Activated T-cell treated with anti-CD3 and anti-CD28 coated beads, Interleukin-2, amount 50 U/mL, for 4 hours (primary cell): ENCODE data around the gene RETN. TPM values are rescaled to one million over a fixed set of nuclear protein-coding genes. Genes with fewer than 3 reads are reported as not detected.
A peak's percentile ranks its signal among the peaks of the same experiment; 100 is the strongest.

ENCODE experiments used
- ATAC-seq, 2 donors: fragments of 200-7000 bp; cut with Tn5 transposase; one replicate each; pipeline ENCODE4 v1.10.0; 2021
- DNase-seq: peaks from one replicate; pipeline ENCODE4 v3.0.0-alpha.2; 2020
- H3K27me3 Mint-ChIP-seq: one replicate; pipeline ENCODE4 v1.8.0; 2021; ENCODE audit warnings: low read depth, mixed read lengths
- H3K36me3 Mint-ChIP-seq: one replicate; pipeline ENCODE4 v1.8.0; 2022; ENCODE audit warnings: mixed read lengths; ENCODE audit not compliant: insufficient read depth
- H3K4me1 Mint-ChIP-seq: one replicate; pipeline ENCODE4 v1.8.0; 2021; ENCODE audit warnings: low read depth, mixed read lengths
- H3K4me3 Mint-ChIP-seq: one replicate; pipeline ENCODE4 v1.8.0; 2021; ENCODE audit warnings: mild to moderate bottlenecking, moderate library complexity, mixed read lengths
- H3K9me3 Mint-ChIP-seq: one replicate; pipeline ENCODE4 v1.8.0; 2021; ENCODE audit warnings: mixed read lengths
- total RNA-seq, 3 donors: library from RNA; stranded (reverse); gene quantifications; one replicate each; pipeline ENCODE4 v1.2.1, GENCODE V29; 2021

Gene RETN
- total RNA-seq, 3 donors from 2014 or later: not detected

DNA sequence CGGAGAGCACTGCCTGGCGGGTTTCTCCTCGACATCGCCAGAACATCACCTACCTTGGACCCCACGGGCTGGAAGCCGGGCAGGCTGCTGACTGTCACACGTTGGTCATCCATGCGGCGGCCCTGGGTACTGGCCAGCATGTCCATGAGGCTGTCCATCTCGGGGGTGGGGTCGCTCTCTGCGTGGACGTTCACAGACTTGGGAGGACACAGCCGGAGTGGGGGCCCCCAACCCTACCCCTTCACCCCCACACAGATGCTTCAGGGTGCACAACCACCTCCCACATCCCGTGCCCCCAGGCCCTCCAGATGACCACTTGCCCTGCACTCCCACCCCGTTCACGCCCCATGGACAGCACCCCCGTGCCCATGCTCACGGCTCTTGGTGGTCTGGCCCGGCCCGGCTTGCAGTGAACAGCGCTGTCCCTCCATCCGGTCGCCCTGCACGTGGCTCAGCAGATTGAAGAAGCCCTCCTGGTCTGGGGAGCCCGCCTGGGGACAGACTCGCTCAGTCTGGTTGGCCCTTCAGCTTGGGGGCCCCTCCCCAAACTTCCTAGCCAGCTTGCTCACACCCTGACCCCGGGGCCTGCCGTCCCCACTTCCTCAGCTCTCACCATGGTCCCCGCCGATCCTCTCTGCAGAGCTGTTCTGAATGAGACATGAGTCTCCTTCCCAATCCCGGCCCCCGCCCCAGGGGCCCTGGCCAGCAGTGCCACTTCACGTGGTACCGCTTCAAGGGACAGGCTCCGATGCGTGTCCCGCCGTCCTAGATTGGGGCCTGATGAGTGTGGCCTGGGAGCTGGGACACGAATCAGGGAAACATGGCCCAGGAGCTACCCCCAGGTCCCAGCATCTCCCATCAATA is 36.3 kb upstream of the RETN start:
- Mint-ChIP-seq H3K36me3 (peaks cover 8% of the 10 kb centered on the region), H3K4me1 (peaks cover 42% of the 10 kb centered on the region), H3K9me3 (no peaks in the 10 kb centered on the region), H3K4me3 (no peak overlapping the region), H3K27me3 (no peaks in the 10 kb centered on the region)
- ATAC-seq (no peak), DNase-seq (no peak)

DNA sequence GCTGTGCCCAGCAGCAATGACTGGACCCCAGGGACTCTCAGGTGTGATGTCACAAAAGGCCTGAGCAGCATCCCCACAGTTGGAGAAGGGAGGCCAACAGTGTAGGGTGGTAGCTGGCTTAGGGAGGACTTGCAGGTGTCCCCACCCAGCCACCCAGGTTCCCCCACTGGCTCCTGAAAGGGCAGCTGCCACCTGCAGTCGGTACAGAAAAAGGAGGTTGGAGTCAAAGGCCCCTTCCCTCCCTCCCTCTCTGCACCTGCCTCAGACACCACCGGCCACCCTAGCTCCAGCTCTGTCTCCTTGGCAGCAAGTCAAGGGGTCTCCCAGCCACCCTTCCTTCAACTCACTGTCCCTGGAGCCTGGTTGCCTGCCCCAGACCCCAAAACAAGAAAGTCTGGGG is 35.2 kb upstream of the RETN start, which contains the start of gene PCP2:
Gene PCP2, minus strand, starts transcription at position 22 of the 400 bp plus-strand sequence. CDS start 262 bp downstream, outside the sequence.
- Mint-ChIP-seq H3K4me3 (no peak within 1 kb of the TSS), H3K27me3 (no peaks in the 10 kb centered on the region), H3K9me3 (no peaks in the 10 kb centered on the region), H3K4me1 (peaks cover 37% of the 10 kb centered on the region), H3K36me3 (peaks cover 8% of the 10 kb centered on the region)
- no peak for ATAC-seq
- DNase-seq: no peak

DNA sequence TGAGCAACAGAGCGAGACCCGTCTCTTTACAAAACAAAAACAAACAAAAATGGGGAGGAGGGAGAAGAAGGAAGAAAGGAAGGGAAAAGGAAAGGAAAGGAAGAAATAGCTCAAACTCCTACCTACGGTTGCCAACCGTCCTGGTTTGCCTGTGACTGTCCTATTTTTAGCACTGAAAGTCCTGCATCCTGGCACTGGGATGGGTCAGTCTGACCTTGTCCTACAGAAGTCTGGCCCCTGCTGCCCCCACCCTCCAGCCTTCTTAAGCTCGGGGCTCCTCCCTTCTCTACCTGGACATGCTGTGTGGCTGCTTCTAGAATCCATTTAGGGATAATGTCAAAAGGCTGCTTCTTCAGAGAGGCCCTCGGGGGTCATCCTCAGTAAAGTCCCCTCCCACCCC is 33.2 kb upstream of the RETN start:
- peak overlapping the region; percentile 84 for H3K4me3 Mint-ChIP-seq
- H3K9me3 Mint-ChIP-seq: no peaks in the 10 kb centered on the region
- peaks cover 7% of the 10 kb centered on the region for H3K36me3 Mint-ChIP-seq
- H3K4me1 Mint-ChIP-seq: peaks cover 36% of the 10 kb centered on the region
- DNase-seq (no peak), ATAC-seq (no peak)
- no peaks in the 10 kb centered on the region for H3K27me3 Mint-ChIP-seq

DNA sequence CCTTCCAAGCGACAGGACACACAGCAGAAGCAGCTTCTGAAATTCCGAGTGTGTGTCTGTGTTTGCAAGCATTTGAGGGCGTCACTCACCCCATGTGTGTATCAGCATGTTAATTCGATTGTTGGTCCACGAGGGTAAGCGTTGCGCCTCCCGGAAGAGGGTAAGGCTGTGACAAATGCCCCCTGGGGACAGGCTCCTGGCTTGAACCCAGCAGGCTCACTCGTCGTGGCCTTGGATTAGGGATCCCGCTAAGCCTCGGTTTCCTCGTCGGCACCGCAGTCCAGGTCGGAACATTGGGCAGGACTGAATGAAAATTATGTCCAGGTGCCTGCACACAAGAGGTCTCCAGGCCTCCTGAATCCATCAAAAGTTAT is 32.5 kb upstream of the RETN start:
- no peak for ATAC-seq
- H3K4me1 Mint-ChIP-seq: peaks cover 32% of the 10 kb centered on the region
- no peak for DNase-seq
- no peaks in the 10 kb centered on the region for H3K9me3 Mint-ChIP-seq
- peak overlapping the region; percentile 84 for H3K4me3 Mint-ChIP-seq
- peaks cover 7% of the 10 kb centered on the region for H3K36me3 Mint-ChIP-seq
- H3K27me3 Mint-ChIP-seq: no peaks in the 10 kb centered on the region

DNA sequence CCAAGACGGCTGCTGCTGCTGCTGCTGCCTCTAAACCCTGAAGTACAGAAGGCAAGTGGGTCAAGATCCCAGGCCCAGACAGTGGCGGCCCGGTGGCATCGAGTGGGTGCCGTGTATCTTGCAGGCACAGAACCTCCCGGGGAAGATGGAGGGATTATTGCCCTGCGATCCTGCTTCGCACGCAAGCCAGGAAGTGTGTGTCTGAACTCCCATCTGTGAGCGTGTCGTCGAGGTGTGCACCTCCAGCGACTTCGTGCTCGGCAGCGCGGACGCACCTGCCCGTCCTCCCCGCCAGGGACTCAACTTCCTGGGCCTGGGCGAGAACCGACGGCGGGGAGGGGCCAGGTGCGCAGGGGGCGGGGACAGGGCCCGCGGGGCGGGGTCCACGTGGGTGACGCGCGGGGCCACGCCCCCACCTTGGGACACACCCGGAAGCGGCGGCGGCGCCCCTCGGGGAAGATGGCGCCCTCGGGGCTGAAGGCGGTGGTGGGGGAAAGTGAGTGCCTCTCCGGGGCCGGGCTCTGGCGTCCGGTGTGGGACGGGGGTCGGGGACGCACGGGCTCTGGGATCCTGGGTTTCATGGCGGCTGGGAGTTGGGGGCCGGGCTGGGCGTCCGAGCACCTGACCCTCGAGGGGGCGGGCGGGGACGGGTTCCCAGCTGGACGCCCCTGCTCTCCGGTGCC is 32.0 kb upstream of the RETN start, which contains the start of gene STXBP2:
Gene STXBP2, plus strand, starts transcription at position 420 of the 683 bp plus-strand sequence. Its CDS starts 40 bp downstream, at position 460.
- peaks cover 32% of the 10 kb centered on the region for H3K4me1 Mint-ChIP-seq
- H3K27me3 Mint-ChIP-seq: no peaks in the 10 kb centered on the region
- DNase-seq (peak; percentile 93), ATAC-seq (peak; percentile 95 to 96)
- peak within 1 kb of the TSS; percentile 84 for H3K4me3 Mint-ChIP-seq
- H3K36me3 Mint-ChIP-seq: peaks cover 5% of the 10 kb centered on the region
- H3K9me3 Mint-ChIP-seq: no peaks in the 10 kb centered on the region

DNA sequence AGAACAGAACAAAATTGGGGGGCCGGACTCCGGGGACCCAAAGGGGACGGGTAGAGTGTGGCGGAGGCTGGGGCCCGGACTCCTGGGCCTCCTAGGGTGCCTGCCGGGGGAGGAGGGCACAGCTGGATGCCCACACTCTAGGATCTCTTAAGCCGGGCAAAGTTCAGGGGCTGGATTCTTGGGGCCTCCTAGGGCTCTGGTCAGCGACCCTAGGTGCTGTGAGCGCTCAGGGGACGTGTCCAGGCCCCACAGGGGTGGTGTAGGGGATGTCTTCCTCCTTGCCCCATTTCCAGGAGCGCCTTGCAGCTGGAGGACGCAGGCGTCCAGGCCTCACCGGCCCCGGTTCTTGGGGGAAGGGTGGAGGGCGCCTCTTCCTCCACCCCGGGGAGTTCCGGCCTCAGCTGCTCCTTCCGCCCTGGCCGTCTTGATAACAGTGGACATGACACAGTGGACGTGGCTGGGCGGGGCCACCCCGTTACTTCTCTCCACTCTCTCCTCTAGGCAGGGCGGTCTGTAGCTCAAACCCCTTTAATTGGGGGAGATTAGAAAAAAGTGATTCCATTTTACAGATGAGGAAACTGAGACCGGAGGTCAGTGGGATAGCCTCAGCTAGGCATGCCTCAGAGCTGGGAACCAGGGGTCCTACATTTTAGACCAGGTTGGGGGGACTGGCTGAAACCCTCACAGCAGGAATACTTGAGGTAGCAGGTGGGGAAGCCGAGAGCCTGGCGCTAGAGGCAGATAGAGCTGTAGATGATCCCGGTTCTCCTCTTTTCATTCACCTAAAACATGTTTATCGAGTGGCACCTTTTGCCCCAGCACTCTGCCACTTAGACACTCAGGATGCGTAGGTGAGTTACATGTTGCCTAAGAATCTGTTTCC is 31.2 kb upstream of the RETN start:
- peak; percentile 15 to 36 for ATAC-seq
- Mint-ChIP-seq H3K4me3 (peak overlapping the region; percentile 84), H3K27me3 (no peaks in the 10 kb centered on the region), H3K4me1 (peaks cover 32% of the 10 kb centered on the region), H3K36me3 (peaks cover 3% of the 10 kb centered on the region), H3K9me3 (no peaks in the 10 kb centered on the region)
- no peak for DNase-seq

DNA sequence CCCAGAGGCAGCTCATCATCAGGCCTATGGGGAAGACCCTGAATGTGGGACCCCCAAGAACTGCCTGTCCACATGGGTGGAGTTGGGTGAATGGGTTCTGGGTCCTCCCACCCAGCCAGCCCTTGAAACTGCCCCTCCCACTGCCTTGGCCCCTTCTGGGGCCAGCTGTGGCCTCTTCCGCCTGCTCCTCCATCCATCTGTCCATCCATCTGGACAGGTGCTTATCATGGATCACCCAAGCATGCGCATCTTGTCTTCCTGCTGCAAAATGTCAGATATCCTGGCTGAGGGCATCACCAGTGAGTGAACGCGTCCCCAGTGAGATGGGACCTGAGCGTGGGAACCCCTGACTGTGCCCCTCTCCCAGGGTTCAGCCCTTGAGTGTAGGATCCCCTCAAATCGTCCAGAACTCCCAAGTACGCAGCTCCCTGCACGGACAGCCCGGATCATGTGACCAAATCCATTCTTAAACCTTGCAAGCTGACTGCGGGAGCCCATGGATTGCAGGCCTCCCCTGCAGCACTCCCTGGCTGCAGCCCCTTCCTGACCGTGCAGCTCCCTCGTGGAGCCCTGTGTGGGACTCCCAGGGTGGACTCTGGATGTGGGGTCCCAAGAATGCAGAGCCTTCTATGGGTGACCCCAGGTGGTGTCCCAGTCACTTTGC is 29.9 kb upstream of the RETN start:
- H3K36me3 Mint-ChIP-seq: peaks cover 3% of the 10 kb centered on the region
- peak overlapping the region; percentile 61 for H3K4me3 Mint-ChIP-seq
- ATAC-seq: no peak

DNA sequence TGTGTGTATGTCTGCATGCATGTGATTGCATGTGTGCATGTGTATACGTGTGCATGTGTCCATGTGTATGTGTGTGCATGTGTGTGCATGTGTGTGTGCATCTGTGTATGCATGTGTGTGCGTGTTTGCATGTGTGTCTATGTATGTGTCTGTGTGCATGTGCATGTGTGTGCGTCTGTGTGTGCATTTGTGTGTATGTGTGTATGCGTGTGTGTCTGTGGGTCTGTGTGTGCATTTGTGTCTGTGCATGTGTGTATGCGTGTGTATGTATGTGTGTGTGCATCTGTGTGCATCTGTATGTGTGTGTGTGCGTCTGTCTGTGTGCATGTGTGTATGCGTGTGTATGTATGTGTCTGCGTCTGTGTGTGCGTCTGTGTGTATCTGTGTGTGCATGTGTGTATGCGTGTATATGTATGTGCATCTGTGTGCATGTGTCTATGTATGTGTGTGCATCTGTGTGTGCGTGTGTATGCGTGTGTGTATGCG is 28.9 kb upstream of the RETN start:
- DNase-seq (no peak), ATAC-seq (no peak)
- peaks cover 7% of the 10 kb centered on the region for H3K36me3 Mint-ChIP-seq
- peak overlapping the region; percentile 35 for H3K4me3 Mint-ChIP-seq
- peaks cover 32% of the 10 kb centered on the region for H3K4me1 Mint-ChIP-seq
- no peaks in the 10 kb centered on the region for H3K27me3 Mint-ChIP-seq
- H3K9me3 Mint-ChIP-seq: no peaks in the 10 kb centered on the region

More for the DNA sequence above, 29.9 kb upstream of the RETN start:
- H3K4me1 Mint-ChIP-seq: peaks cover 32% of the 10 kb centered on the region
- no peaks in the 10 kb centered on the region for H3K27me3 Mint-ChIP-seq
- no peak for DNase-seq
- no peaks in the 10 kb centered on the region for H3K9me3 Mint-ChIP-seq

DNA sequence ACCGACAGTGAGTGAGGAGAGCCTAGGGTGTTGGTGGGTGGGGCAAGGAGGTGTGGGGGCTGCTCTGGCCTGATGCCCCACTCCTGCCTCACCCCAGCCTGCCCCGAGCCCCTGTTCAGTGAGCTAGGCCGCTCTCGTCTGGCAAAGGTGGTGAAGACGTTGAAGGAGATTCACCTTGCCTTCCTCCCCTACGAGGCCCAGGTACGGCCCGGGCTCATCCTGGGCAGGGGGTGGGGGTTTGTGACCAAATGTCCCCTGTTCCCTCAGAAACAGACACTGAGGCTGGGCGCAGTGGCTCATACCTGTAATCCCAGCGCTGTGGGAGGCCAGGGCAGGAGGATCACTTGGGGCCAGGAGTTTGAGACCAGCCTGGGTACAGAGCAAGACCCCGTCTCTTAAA is 28.0 kb upstream of the RETN start:
- ATAC-seq (no peak), DNase-seq (no peak)
- H3K9me3 Mint-ChIP-seq: no peaks in the 10 kb centered on the region
- peaks cover 9% of the 10 kb centered on the region for H3K36me3 Mint-ChIP-seq
- no peak overlapping the region for H3K4me3 Mint-ChIP-seq
- H3K4me1 Mint-ChIP-seq: peaks cover 29% of the 10 kb centered on the region
- H3K27me3 Mint-ChIP-seq: no peaks in the 10 kb centered on the region

DNA sequence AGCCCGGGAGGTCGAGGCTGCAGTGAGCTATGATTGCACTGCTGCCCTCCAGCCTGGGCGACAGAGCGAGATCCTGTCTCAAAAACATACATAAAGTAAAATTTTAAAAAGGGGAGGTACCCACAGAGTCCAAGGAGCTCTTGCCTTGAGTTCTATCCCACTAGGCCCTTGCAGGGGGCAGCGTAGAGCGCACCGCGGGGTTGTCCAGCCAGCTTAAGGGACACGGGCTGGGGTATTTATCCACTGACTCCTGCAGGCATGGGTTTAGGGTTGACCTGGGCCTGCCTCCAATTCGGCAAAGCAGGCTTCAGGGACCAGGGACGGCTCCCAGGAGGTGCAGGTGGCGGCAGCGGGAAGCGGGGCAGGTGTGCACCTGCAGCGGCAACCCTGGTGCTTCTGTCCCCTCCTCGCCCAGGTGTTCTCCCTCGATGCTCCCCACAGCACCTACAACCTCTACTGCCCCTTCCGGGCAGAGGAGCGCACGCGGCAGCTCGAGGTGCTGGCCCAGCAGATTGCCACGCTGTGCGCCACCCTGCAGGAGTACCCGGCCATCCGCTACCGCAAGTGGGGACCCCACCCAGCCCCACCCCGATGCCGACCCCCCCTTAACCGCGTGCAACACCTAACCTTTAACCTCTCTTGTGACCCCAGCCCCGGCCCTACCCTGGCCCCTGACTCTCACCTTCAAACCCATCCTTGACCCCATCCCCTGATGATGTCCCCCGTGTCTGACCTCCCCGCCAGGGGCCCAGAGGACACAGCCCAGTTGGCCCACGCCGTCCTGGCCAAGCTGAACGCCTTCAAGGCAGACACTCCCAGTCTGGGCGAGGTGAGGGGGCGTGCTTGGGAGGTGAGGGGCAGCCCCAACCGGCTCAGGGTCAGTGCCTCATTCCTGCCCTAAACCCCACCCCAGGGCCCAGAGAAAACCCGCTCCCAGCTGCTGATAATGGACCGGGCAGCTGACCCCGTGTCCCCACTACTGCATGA is 27.3 kb upstream of the RETN start:
- ATAC-seq: no peak
- Mint-ChIP-seq H3K27me3 (no peaks in the 10 kb centered on the region), H3K9me3 (no peaks in the 10 kb centered on the region), H3K36me3 (peaks cover 10% of the 10 kb centered on the region), H3K4me3 (no peak overlapping the region), H3K4me1 (peaks cover 27% of the 10 kb centered on the region)
- DNase-seq: no peak

DNA sequence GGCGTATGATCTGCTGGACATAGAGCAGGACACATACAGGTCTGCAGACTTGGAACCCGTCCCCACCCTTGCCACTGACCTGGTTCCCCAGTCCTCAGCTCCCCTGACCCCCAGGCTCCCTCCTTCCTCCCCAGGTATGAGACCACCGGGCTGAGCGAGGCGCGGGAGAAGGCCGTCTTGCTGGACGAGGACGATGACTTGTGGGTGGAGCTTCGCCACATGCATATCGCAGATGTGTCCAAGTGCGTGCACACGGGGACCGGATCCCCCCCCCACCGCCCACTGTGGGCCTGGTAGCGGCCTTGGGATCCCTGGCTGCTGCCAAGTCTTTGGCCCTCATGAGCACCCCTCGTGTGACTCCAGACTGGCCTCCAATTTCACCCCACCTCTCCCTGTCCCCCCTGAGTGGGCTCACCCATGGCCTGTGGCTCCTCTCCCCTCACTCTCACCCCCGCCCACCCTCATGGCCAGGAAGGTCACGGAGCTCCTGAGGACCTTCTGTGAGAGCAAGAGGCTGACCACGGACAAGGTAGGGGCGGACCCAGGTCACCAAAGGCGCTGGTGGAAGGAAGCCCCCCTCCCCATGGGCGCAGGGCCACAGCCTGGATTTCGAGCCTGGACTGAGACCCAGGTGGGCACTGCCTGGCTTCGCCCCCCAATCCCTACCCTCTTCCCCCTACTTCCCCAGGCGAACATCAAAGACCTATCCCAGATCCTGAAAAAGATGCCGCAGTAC is 26.4 kb upstream of the RETN start:
- DNase-seq: no peak
- H3K4me1 Mint-ChIP-seq: peaks cover 25% of the 10 kb centered on the region
- no peaks in the 10 kb centered on the region for H3K27me3 Mint-ChIP-seq
- no peak for ATAC-seq
- H3K4me3 Mint-ChIP-seq: no peak overlapping the region
- H3K9me3 Mint-ChIP-seq: no peaks in the 10 kb centered on the region
- peaks cover 10% of the 10 kb centered on the region for H3K36me3 Mint-ChIP-seq

DNA sequence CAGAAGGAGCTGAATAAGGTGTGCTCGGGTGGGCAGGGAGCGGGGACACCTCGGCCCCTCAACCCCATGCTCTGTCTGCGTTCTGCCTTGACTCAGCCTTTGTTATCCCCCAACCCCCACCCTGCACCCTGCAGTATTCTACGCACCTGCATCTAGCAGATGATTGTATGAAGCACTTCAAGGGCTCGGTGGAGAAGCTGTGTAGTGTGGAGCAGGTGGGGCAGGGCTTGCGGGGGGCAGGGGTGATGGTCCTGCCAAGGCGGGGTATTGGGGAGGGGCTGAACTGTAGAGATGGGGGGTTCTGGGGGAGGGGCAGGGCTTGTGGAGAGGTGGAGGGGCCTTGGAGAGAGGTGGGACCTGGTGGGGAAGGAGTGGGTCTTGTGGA is 25.8 kb upstream of the RETN start:
- H3K4me3 Mint-ChIP-seq: no peak overlapping the region
- no peak for ATAC-seq
- H3K27me3 Mint-ChIP-seq: no peaks in the 10 kb centered on the region
- H3K36me3 Mint-ChIP-seq: peaks cover 10% of the 10 kb centered on the region
- DNase-seq: no peak
- peaks cover 22% of the 10 kb centered on the region for H3K4me1 Mint-ChIP-seq
- H3K9me3 Mint-ChIP-seq: no peaks in the 10 kb centered on the region
